Mesenchymal stem cell (in vitro differentiated cells and primary cell): ENCODE data around the gene CKMT2.

Source experiments
- DNase-seq: peaks from one replicate; pipeline ENCODE4 v3.0.0-alpha.2; 2013
- H2AFZ ChIP-seq: one replicate; pipeline ENCODE4 v1.6.1; 2013; ENCODE audit warnings: low read depth, mild to moderate bottlenecking, control low read depth, inconsistent platforms, low read length, moderate library complexity
- H2AK5ac ChIP-seq: 2 replicates; pipeline ENCODE4 v1.6.1; 2013; ENCODE audit warnings: low read length, moderate library complexity, mild to moderate bottlenecking, inconsistent platforms; ENCODE audit not compliant: severe bottlenecking
- H2BK120ac ChIP-seq: one replicate; pipeline ENCODE4 v1.6.1; 2013; ENCODE audit warnings: low read depth, mild to moderate bottlenecking, inconsistent platforms, low read length, moderate library complexity
- H2BK12ac ChIP-seq, 2 experiments: one replicate each; pipeline ENCODE4 v1.6.1; 2013; ENCODE audit warnings: inconsistent platforms in 2 of 2, low read length in 2 of 2, mild to moderate bottlenecking in 2 of 2, moderate library complexity in 2 of 2, control low read depth in 1 of 2
- H2BK15ac ChIP-seq: one replicate; pipeline ENCODE4 v1.6.1; 2013; ENCODE audit warnings: mild to moderate bottlenecking, low read depth, inconsistent platforms; ENCODE audit not compliant: poor library complexity, severe bottlenecking
- H2BK5ac ChIP-seq: 2 replicates; pipeline ENCODE4 v1.6.1; 2013; ENCODE audit warnings: low read depth, mild to moderate bottlenecking, low read length, control low read depth, inconsistent platforms; ENCODE audit not compliant: poor library complexity, severe bottlenecking
- H3K14ac ChIP-seq, 2 experiments: one replicate each; pipeline ENCODE4 v1.6.1; 2013; ENCODE audit warnings: inconsistent platforms in 2 of 2, low read length in 2 of 2, control low read depth in 1 of 2, mild to moderate bottlenecking in 1 of 2, moderate library complexity in 1 of 2
- H3K18ac ChIP-seq, 2 experiments: one replicate each; pipeline ENCODE4 v1.6.1; 2013; ENCODE audit warnings: inconsistent platforms in 2 of 2, low read length in 2 of 2, control low read depth in 1 of 2, low read depth in 1 of 2, mild to moderate bottlenecking in 1 of 2
- H3K23ac ChIP-seq, 2 experiments: one replicate each; pipeline ENCODE4 v1.6.1; 2013; ENCODE audit warnings: inconsistent platforms in 2 of 2, low read length in 2 of 2, mild to moderate bottlenecking in 2 of 2, moderate library complexity in 2 of 2, control low read depth in 1 of 2
- H3K27ac ChIP-seq: 2 replicates; pipeline ENCODE4 v1.5.1; 2013; ENCODE audit warnings: mild to moderate bottlenecking, moderate library complexity, low read length, control low read depth, inconsistent platforms; ENCODE audit not compliant: poor library complexity, severe bottlenecking
- H3K27me3 ChIP-seq, 2 experiments: 2 replicates each; pipeline versions ENCODE4 v1.6.1 to v1.7.0; 2013; ENCODE audit warnings: low read length in 2 of 2, mild to moderate bottlenecking in 2 of 2, moderate library complexity in 2 of 2, control low read depth in 1 of 2, inconsistent platforms in 1 of 2; ENCODE audit not compliant: control insufficient read depth in 1 of 2, insufficient read depth in 1 of 2
- H3K36me3 ChIP-seq, 2 experiments: 2 replicates each; pipeline versions ENCODE4 v1.6.1 to v1.7.0; 2013; ENCODE audit warnings: low read length in 2 of 2, control low read depth in 1 of 2, inconsistent platforms in 1 of 2, low read depth in 1 of 2, mild to moderate bottlenecking in 1 of 2; ENCODE audit not compliant: insufficient read depth in 2 of 2, control insufficient read depth in 1 of 2
- H3K4ac ChIP-seq, 2 experiments: one replicate each; pipeline ENCODE4 v1.6.1; 2013; ENCODE audit warnings: inconsistent platforms in 2 of 2, low read length in 2 of 2, mild to moderate bottlenecking in 2 of 2, moderate library complexity in 2 of 2, control low read depth in 1 of 2, low read depth in 1 of 2
- H3K4me1 ChIP-seq: 2 replicates; pipeline ENCODE4 v1.6.1; 2013; ENCODE audit warnings: low read depth, low read length, control low read depth; ENCODE audit not compliant: control insufficient read depth, insufficient read depth
- H3K4me2 ChIP-seq: 2 replicates; pipeline ENCODE4 v1.6.1; 2013; ENCODE audit warnings: low read length, mild to moderate bottlenecking, inconsistent platforms; ENCODE audit not compliant: poor library complexity, severe bottlenecking
- H3K4me3 ChIP-seq, 2 experiments: 2 replicates each; pipeline versions ENCODE4 v1.5.1 to v1.7.0; 2013; ENCODE audit warnings: low read length in 2 of 2, mild to moderate bottlenecking in 2 of 2, control low read depth in 1 of 2, low read depth in 1 of 2; ENCODE audit not compliant: insufficient read depth in 1 of 2
- H3K79me1 ChIP-seq: replicated peaks from 2 replicates; pipeline ENCODE4 v1.6.1; 2013; ENCODE audit warnings: mild to moderate bottlenecking, control low read depth, low read length, inconsistent platforms; ENCODE audit not compliant: poor library complexity, severe bottlenecking
- H3K9ac ChIP-seq: 2 replicates; pipeline ENCODE4 v1.7.0; 2013; ENCODE audit warnings: mild to moderate bottlenecking, low read length, moderate library complexity
- H3K9me3 ChIP-seq: 2 replicates; pipeline ENCODE4 v1.7.0; 2013; ENCODE audit warnings: mild to moderate bottlenecking, low read length; ENCODE audit not compliant: control insufficient read depth
- H4K8ac ChIP-seq: one replicate; pipeline ENCODE4 v1.6.1; 2013; ENCODE audit warnings: inconsistent platforms, mild to moderate bottlenecking, low read length, moderate library complexity
- H4K91ac ChIP-seq: one replicate; pipeline ENCODE4 v1.6.1; 2013; ENCODE audit warnings: mild to moderate bottlenecking, low read length, inconsistent platforms
- WGBS: methylation state at CpG from one replicate; pipeline ENCODE4 v1.1.7; 2013; ENCODE audit warnings: mixed read lengths; 5-methylcytosine and 5-hydroxymethylcytosine counted together

Gene CKMT2

GRCh38 chr5:81230416-81230815 lies 2.7 kb upstream of the CKMT2 start:
- no peak overlapping the region for H2BK120ac ChIP-seq

DNA sequence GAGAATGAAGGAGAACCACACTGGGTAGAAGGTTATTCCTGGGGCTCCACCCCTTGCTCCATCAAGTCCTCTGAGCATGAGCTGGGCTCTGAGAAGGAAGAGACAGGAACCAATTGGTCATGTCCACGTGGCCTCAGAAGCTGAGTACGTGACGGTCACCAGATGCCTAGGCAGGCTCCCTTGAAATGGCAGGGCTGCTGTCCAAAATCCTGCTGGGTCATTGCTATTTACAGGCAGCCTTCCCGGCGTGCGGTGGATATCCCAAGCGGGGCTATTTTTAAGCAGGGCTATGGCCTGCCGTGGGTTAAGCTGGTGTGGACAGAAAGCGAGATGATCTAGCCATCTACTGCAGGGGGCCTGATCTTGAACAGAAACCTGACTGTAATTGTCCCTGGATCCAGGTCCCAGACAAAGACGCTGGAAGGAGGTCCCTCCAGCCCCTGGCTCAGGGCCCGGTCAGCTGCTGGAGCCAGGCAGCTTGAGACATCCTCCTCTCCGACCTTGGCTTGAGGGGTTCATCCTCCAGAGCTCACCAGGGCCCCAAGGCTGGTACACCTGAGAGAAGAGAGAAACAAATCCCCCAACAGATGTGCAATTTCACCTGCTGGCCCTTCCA lies 550 bp upstream of the CKMT2 start:
- Histone ChIP-seq H3K36me3 (peaks cover 0 to 4% of the 10 kb centered on the region in 2 experiments), H3K4me2 (peak overlapping the region; percentile 55), H3K9ac (peak overlapping the region; percentile 81), H3K4me1 (peaks cover 5% of the 10 kb centered on the region), H3K4me3 (peak overlapping the region in 1 of 2 experiments; percentile 72), H2AK5ac (no peak overlapping the region), H3K79me1 (no peaks in the 10 kb centered on the region), H3K18ac (no peak overlapping the region), H2BK120ac (no peak overlapping the region), H4K8ac (no peak overlapping the region), H2AFZ (no peak overlapping the region), H3K27ac (no peak overlapping the region), H3K4ac (no peak overlapping the region), H3K27me3 (no peaks in the 10 kb centered on the region), H3K9me3 (no peaks in the 10 kb centered on the region), H3K14ac (no peak overlapping the region), H4K91ac (no peak overlapping the region), H2BK5ac (no peak overlapping the region), H2BK15ac (no peak overlapping the region), H3K23ac (no peak overlapping the region), H2BK12ac (no peak overlapping the region)
- WGBS, result 85% methylated on average over 12 of the region's 12 CpGs
- peak; percentile 24 for DNase-seq

More at GRCh38 chr5:81230416-81230815, 2.7 kb upstream of the CKMT2 start:
- Histone ChIP-seq H3K4me1 (peaks cover 5% of the 10 kb centered on the region), H2BK15ac (no peak overlapping the region), H3K4ac (no peak overlapping the region), H2BK5ac (no peak overlapping the region), H3K4me3 (no peak overlapping the region), H2BK12ac (no peak overlapping the region), H4K91ac (no peak overlapping the region), H3K36me3 (peaks cover 0 to 3% of the 10 kb centered on the region in 2 experiments), H3K9ac (no peak overlapping the region), H4K8ac (no peak overlapping the region), H3K4me2 (no peak overlapping the region), H3K23ac (no peak overlapping the region), H2AFZ (no peak overlapping the region), H3K27ac (no peak overlapping the region), H3K18ac (no peak overlapping the region), H3K14ac (no peak overlapping the region), H3K27me3 (peaks cover 0 to 7% of the 10 kb centered on the region in 2 experiments), H3K9me3 (no peaks in the 10 kb centered on the region), H2AK5ac (no peak overlapping the region), H3K79me1 (no peaks in the 10 kb centered on the region)
- DNase-seq, result no peak
- WGBS, result 93% methylated on average over 8 of the region's 8 CpGs

DNA sequence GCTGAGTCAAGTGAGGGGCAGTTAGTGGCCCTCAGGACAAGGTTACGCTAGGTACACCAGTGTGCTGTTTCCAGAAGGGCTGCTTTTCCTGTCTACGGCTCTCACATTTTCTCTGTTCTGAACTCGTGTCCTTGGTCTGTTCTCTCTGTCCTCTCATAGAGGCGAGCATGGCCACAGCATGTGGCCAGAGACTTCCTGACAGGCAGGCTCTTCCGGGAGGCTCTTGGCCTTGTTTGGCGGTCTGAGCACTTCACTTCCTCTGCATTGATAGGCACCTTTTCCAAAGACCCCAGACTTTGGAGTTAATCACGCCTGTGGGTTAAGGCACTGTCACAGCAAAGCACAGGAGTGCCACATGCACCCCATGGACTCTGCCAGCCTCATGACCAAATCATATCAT lies 1.2 kb downstream of the CKMT2 start:
- no peaks in the 10 kb centered on the region for H3K79me1 ChIP-seq
- H2BK120ac ChIP-seq, result no peak overlapping the region
- no peak overlapping the region for H2BK12ac ChIP-seq
- H3K23ac ChIP-seq, result no peak overlapping the region
- no peak overlapping the region for H2BK15ac ChIP-seq
- peaks cover 5% of the 10 kb centered on the region for H3K4me1 ChIP-seq
- no peak overlapping the region for H3K9ac ChIP-seq
- WGBS, result 81% methylated on average over 6 of the region's 7 CpGs
- H2BK5ac ChIP-seq, result no peak overlapping the region
- H3K18ac ChIP-seq, result no peak overlapping the region
- no peak overlapping the region for H3K27ac ChIP-seq
- no peak overlapping the region for H4K91ac ChIP-seq
- H3K4me3 ChIP-seq, result no peak overlapping the region
- no peak overlapping the region for H3K4ac ChIP-seq
- H2AFZ ChIP-seq, result no peak overlapping the region
- H3K27me3 ChIP-seq, result no peaks in the 10 kb centered on the region
- no peak overlapping the region for H3K14ac ChIP-seq
- H3K9me3 ChIP-seq, result no peaks in the 10 kb centered on the region
- no peak overlapping the region for H2AK5ac ChIP-seq
- peaks cover 0 to 4% of the 10 kb centered on the region in 2 experiments for H3K36me3 ChIP-seq
- H3K4me2 ChIP-seq, result no peak overlapping the region
- no peak for DNase-seq
- no peak overlapping the region for H4K8ac ChIP-seq

GRCh38 chr5:81234801-81235200 lies 1.7 kb downstream of the CKMT2 start:
- peaks cover 0 to 4% of the 10 kb centered on the region in 2 experiments for H3K36me3 ChIP-seq
- no peak overlapping the region for H3K4me3 ChIP-seq
- H2BK15ac ChIP-seq, result no peak overlapping the region
- no peaks in the 10 kb centered on the region for H3K27me3 ChIP-seq
- H4K8ac ChIP-seq, result peak overlapping the region; percentile 12
- no peak overlapping the region for H2AK5ac ChIP-seq
- H3K9ac ChIP-seq, result no peak overlapping the region
- no peak overlapping the region for H3K23ac ChIP-seq
- H3K14ac ChIP-seq, result no peak overlapping the region
- H3K4me2 ChIP-seq, result no peak overlapping the region
- peaks cover 5% of the 10 kb centered on the region for H3K4me1 ChIP-seq
- H3K27ac ChIP-seq, result no peak overlapping the region
- H3K18ac ChIP-seq, result no peak overlapping the region
- H2BK120ac ChIP-seq, result no peak overlapping the region
- no peak overlapping the region for H2AFZ ChIP-seq
- no peaks in the 10 kb centered on the region for H3K79me1 ChIP-seq
- DNase-seq, result no peak
- WGBS, result 93% methylated on average over 3 of the region's 3 CpGs
- no peak overlapping the region for H2BK5ac ChIP-seq
- H2BK12ac ChIP-seq, result no peak overlapping the region
- H4K91ac ChIP-seq, result no peak overlapping the region
- no peak overlapping the region for H3K4ac ChIP-seq
- no peaks in the 10 kb centered on the region for H3K9me3 ChIP-seq
